BE2C (cell line): ENCODE results near the gene STRIP2.
"Not testable (repeated sequence)": the region's sequence is repeated elsewhere in the genome, so short reads cannot be mapped to it uniquely, and the experiment has no call there.

Experiments used
- DNase-seq: peaks from one replicate; pipeline ENCODE4 v3.0.0-alpha.2; 2020
- H3K27me3 ChIP-seq: fragments of 250-450 bp; sonication (Bioruptor Pico); 2 replicates; pipeline ENCODE4 v1.5.1; 2020; ENCODE audit warnings: mild to moderate bottlenecking
- H3K36me3 ChIP-seq: fragments of 250-450 bp; sonication (Bioruptor Pico); 2 replicates; pipeline ENCODE4 v1.5.1; 2020; ENCODE audit warnings: mild to moderate bottlenecking
- H3K4me1 ChIP-seq: fragments of 250-450 bp; sonication (Bioruptor Pico); 2 replicates; pipeline ENCODE4 v1.5.1; 2020
- H3K4me3 ChIP-seq: 2 replicates; pipeline ENCODE4 v1.5.1; 2011; ENCODE audit warnings: low read depth, low read length
- H3K9me3 ChIP-seq: fragments of 250-450 bp; sonication (Bioruptor Pico); 2 replicates; pipeline ENCODE4 v1.5.1; 2020
- CTCF ChIP-seq: IDR thresholded peaks from 2 replicates; pipeline ENCODE4 v1.5.1; 2012; ENCODE audit warnings: mild to moderate bottlenecking, low read depth, low read length

The STRIP2 gene

GRCh38 chr7:129532375-129532774, 98.1 kb downstream of the STRIP2 start:
- DNase-seq = no peak
- no peaks in the 10 kb centered on the region for H3K9me3 ChIP-seq
- no peaks in the 10 kb centered on the region for H3K4me1 ChIP-seq
- no peaks in the 10 kb centered on the region for H3K27me3 ChIP-seq
- no peak for TF ChIP-seq CTCF
- H3K4me3 ChIP-seq = no peak overlapping the region
- no peaks in the 10 kb centered on the region for H3K36me3 ChIP-seq

- not testable (repeated sequence) for DNase-seq, H3K27me3 ChIP-seq, H3K36me3 ChIP-seq, H3K4me3 ChIP-seq, H3K9me3 ChIP-seq, H3K4me1 ChIP-seq
Measured at GRCh38 chr7:129534558-129535274, 100.5 kb downstream of the STRIP2 start.

- Histone ChIP-seq H3K36me3 (no peaks in the 10 kb centered on the region), H3K27me3 (no peaks in the 10 kb centered on the region), H3K4me1 (no peaks in the 10 kb centered on the region), H3K4me3 (no peak overlapping the region), H3K9me3 (no peaks in the 10 kb centered on the region)
- no peak for DNase-seq
- no peak for TF ChIP-seq CTCF
Measured at GRCh38 chr7:129535896-129536295, 101.7 kb downstream of the STRIP2 start.

GRCh38 chr7:129536323-129536722, 102.1 kb downstream of the STRIP2 start:
- Histone ChIP-seq H3K4me3 (no peak overlapping the region), H3K9me3 (no peaks in the 10 kb centered on the region), H3K27me3 (no peaks in the 10 kb centered on the region), H3K36me3 (no peaks in the 10 kb centered on the region), H3K4me1 (no peaks in the 10 kb centered on the region)
- no peak for TF ChIP-seq CTCF
- no peak for DNase-seq
